Measurements from ENCODE around the gene KCNJ12. TPM values are rescaled to one million over a fixed set of nuclear protein-coding genes. Genes with fewer than 3 reads are reported as not detected.
"Not testable (repeated sequence)": the region's sequence is repeated elsewhere in the genome, so short reads cannot be mapped to it uniquely, and the experiment has no call there.

The KCNJ12 gene
- polyA plus RNA-seq, 3 donors = 6.8 to 7.2 (median 7.0) TPM

DNA sequence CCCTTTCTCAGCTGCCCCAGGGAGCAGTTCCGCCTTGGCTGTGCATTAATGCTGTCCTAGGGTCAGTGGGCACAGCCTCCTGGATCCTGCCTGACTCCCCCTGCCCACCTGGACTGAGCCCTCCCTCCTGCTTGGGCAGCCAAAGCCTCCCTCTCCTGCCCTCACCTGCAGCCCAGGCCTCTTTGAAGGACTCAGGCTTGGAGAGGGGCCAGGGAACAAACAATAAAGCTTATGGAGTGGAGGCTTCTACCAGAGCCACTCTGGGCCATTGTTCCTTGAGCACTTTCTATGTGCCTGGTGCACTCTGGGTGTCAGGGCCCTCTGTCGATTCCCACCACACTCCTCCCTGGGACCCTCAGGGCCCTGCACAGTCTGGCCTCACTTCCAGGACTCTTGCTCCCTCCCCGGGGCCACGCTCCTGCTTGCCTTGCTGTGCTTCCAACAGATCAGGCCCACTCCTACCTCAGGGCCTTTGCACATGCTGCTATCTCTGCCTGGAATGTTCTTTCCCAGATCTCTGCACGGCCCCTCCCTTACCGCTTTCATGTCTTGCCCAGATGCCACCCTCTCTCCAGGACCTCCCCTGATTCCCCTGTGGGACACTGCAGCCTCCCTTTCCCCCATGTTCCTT is 5.0 kb downstream of the KCNJ12 start:
- DNase-seq = no peak

GRCh38 chr17:21382560-21383495 is 6.7 kb downstream of the KCNJ12 start:
- DNase-seq = no peak

DNA sequence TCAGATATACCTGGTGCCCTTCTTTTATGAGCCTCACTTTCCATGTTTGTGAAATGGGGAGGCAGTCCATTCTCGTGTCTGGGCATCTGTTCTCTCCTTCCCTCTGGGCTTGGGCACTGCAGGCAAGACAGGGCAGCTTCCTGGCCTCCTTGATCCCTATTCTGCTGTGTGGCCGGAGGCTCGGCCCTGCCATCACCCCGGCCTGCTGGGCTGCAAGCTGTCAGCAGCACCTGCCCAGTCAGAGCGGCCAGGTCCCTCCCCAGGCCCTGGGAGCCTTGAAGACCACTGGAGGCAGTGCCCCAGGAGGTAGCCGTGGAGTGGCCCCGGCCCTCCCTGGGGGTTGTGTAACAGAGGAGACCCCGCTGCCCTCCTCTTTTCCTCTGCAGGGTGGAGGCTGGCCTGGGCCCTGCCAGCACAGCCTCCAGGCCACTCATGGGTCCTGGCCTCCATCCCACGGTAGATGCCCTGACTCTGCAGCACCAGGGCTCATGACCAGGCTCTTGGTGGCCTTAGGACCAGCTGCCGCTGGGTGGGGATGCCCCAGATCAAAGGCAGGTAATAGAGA is 9.2 kb downstream of the KCNJ12 start:
- DNase-seq = no peak

- no peak for DNase-seq
These were observed 11.5 kb downstream of the KCNJ12 start for GRCh38 chr17:21387616-21388015.

GRCh38 chr17:21388066-21388465 is 11.9 kb downstream of the KCNJ12 start:
- DNase-seq = no peak

- no peak for DNase-seq
These were observed 12.8 kb downstream of the KCNJ12 start for GRCh38 chr17:21388944-21389343.

- no peak for DNase-seq
These were observed 13.2 kb downstream of the KCNJ12 start for GRCh38 chr17:21389394-21389793.

- DNase-seq = no peak
These were observed 14.1 kb downstream of the KCNJ12 start for GRCh38 chr17:21390294-21390693.

DNA sequence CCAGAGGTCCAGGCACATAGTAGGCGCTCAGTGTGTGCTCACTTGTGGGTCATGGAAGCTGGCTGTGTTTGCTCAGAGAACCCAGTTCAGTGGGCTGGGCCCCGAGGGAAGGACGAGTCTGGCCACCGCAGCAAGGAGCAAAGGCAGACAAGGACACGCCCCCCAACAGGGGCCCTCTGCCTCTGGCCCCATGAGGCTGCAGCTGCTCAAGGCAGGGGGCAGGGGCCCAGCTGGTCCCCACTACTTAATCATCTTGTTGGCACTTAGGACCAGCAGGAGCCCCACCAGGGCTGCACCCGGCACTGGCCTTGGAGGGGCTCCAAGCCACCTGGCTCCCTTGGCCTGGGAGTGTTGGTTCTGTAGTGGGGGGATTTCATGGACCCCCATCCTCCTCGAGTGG is 16.1 kb downstream of the KCNJ12 start:
- no peak for DNase-seq

- no peak for DNase-seq
These were observed 18.1 kb downstream of the KCNJ12 start for GRCh38 chr17:21394265-21394664.

DNA sequence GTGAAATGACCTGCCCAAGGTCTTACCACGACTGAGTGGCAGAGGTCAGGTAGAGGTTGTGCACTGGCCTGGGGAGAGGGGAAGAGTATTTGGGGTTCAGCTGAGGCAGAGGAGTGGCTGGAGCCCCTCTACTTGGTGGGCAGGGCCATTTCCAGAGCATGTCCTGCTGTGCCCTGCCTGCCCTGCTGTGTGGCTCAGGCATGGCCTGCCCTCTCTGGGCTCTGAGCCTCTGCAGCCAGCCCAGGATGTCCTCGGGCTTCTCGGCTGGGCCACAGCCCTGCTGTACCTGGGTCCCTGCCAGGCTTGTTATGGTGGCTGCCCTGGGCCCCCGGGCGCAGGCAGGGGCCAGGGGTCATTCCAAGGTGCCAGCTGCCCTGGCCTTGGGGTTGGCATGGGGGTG is 19.6 kb downstream of the KCNJ12 start:
- DNase-seq = no peak

GRCh38 chr17:21396237-21396636 is 20.1 kb downstream of the KCNJ12 start:
- no peak for DNase-seq

DNA sequence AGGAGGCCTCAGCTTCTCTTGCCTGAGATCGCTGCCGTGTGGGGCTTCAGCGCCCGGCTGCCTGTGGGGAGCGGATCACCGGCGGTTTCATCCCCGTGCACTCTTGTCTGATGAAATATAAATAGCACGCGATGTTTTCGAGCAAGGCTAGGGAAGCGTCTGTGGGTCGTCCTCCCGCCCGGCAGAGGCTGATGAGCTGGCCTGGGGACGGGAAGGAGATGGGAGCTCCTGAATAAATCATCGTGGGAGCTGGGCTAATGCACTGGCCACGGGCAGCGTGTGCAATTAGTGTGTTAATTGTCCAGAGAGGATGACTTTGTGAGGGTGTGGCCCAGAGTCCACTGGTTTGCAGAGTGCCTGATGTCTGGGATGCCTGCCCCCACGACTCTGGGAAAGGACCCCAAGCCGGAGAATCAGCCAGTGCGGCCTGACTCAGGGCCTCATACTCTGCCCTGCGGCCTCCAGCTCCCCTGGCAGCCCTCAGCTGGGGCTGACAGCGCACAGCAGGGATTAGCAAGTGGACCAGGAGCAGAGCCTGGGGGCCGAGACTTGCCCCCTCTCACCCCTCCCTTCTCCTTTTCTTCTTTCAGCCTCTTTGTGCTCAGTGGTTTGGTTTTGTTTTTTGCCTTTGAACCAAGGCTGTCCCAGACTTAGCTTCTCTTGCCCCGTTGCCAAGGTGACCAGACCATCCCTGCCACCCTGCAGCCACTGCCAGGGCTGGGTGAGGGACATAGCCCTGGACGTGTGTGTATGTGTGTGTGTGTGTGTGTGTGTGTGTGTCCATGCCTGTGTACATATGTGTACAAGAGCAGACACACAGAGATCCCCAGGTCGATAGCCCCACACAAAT is 21.4 kb downstream of the KCNJ12 start:
- no peak for DNase-seq

- DNase-seq = no peak
These were observed 23.5 kb downstream of the KCNJ12 start for GRCh38 chr17:21399474-21400186.

- DNase-seq = not testable (repeated sequence)
These were observed 24.0 kb downstream of the KCNJ12 start for GRCh38 chr17:21400187-21400569.

GRCh38 chr17:21400816-21401593 is 24.8 kb downstream of the KCNJ12 start:
- DNase-seq = no peak

- DNase-seq = not testable (repeated sequence)
These were observed 26.0 kb downstream of the KCNJ12 start for GRCh38 chr17:21402166-21402571.

DNA sequence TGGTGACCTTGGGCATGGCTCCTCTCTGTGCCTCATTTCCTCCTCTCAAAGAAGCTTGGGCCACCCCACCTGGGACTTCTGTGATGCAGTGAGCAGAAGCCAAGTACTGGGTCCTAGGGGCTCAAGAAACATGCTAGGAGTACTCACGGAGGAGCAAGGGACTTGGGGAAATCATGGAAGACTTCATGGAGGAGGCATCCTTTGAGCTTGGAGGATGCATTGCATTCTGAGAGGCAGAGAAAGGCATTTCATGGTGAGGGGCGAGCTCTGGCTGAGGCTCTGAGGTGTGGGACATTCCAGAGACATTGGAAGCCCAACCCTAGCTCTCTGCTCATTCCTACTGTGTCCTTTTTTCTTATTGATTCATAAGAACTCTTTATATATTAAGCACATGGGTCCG is 26.8 kb downstream of the KCNJ12 start:
- not testable (repeated sequence) for DNase-seq

DNA sequence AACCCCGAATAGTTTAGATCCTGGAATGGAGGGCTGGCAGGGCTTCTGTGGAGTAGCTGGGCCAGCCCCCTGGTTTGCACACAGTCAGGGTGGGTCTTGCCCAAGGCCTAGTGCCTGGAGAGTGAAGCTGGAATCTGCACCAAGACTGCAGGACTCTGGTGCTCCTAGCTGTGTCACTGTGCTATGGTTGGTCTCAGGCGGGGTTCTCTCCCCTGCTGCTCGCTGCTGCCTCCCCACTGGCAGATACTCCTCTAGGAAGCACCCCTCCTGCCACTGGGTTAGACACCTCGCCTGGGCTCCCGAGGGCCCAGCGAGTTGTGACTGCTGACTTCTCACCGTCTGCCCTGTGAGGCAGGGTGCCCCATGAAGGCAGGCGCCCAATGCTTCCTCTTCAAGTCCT is 27.9 kb downstream of the KCNJ12 start:
- not testable (repeated sequence) for DNase-seq

DNA sequence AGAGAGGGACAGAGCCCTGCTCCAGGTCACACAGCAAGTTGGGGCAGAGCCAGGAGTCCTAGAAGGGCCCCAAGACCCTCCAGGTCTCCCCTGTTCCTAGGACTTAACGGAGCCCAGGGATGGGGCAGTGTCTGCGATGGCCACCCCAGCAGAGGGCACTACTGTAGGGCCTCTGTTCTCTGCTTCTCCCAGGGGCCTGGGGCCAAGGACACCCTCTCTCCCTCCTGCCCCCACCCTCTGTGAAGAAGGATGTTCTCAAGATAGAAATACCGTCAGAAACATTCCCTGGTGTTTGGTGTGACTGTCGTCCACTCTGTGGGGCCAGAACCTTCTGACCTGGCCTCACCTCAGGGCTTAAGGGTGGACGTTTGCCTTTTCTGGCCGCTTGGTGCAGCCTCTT is 28.4 kb downstream of the KCNJ12 start:
- not testable (repeated sequence) for DNase-seq
